GM19193 (cell line): ENCODE measurements around the gene LCNL1.

Source experiments
- POLR2A ChIP-seq: IDR thresholded peaks from 4 replicates; pipeline ENCODE4 v1.6.1; 2011; ENCODE audit not compliant: insufficient read depth, insufficient read length; ENCODE audit errors: extremely low read depth

The LCNL1 gene

DNA sequence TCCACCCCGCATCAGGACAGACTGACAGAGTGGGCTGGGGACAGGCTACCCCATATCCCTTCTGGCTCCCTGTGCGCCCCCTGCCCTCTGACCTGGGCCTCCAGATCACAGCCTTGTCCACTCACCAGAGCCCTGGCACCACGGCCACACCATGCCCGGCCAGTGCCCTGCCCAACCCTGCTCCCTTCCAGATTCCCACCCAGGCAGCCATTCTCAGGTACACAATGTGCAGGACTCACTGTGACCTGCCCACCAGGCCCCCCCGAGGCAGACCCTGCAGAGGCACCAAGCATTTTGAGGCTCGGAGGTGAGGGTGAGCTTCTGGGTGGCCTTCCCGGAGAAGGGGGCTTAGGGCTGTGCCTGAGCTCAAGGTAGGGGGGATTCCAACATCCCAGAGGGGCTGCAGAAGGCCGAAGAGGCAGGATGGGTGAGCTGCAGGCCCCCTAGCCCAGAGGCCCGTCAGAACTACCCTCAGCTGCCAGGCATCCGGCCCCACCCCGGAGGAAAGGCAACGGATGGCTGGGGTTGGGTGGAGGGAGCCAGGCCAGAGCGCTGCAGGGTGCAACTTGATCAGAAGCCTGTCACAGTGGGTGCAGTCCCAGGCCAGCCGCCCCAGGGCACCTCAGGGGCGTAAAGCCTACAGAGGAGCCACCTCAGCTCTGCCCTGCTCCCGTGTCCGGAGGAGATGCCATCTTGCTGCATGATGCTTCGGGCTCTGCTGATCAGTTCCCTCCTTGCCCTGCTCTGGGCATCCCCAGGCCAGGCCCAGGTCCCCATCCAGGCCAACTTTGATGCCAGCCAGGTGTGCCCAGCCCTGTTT is at the start of gene LCNL1:
Gene LCNL1 (plus strand): TSS at position 762 of the 820 bp plus-strand sequence. CDS start 594 bp downstream, outside the sequence.
- no peak for TF ChIP-seq POLR2A

DNA sequence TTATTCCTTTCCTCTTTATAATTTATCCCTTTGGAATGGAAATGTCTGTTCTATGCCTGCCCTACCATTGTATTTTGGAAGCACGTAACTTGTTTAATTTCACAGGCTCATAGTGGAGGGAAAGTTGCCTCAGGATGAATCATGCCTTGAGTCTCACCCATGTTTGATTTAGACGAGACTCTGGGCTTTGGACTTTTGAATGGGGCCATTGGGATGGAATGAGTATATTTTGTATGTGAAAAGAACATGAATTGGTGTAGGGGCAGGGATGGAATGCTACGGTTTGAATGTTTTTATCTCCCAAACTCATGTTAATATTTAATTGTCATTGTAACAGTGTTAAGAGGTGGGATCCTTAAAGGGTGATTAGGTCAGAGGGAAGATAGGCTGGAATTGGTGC is 48.5 kb upstream of the LCNL1 start:
- TF ChIP-seq POLR2A = no peak

DNA sequence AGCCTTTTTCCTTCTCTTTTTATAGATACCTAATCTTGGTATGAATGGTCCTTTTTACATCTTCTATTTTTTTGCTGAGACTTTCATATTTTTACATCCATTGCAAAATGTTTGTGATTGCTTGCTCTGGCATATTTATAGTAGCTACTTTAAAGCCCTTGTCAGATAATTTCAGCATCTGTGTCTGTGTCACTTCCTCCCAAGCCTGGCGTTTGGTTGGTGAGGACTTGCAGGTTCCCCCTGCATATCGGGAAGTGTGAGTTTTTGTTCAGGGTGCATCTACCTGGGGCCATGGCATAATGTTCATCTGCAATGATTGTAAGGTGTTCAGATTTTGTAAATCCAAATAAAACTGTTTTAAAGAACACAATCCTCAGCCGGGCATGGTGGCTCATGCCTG is 47.1 kb upstream of the LCNL1 start:
- TF ChIP-seq POLR2A = no peak

DNA sequence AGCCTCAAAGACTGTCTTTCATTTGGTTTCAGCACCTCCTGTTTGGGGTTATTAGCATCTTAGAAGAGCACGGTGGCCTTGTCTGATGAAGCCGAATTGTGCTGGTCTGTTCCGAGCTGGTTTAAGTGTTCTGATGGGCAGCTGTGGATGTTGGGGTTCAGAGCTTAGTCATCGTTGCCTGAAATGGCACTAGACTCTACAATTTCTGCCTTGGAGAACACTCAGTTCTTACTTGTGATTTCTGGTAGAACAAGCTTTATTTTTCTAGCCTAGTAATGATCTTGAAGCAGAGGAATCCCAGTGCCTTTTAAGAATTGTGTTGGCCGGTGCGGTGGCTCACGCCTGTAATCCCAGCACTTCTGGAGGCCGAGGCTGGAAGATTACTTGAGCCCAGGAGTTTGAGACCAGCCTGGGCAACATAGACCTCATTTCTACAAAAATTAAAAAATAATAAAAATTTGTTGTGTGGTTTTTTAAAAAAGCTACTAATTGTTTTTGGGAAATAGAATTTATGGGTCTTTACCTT is 46.1 kb upstream of the LCNL1 start:
- no peak for TF ChIP-seq POLR2A

DNA sequence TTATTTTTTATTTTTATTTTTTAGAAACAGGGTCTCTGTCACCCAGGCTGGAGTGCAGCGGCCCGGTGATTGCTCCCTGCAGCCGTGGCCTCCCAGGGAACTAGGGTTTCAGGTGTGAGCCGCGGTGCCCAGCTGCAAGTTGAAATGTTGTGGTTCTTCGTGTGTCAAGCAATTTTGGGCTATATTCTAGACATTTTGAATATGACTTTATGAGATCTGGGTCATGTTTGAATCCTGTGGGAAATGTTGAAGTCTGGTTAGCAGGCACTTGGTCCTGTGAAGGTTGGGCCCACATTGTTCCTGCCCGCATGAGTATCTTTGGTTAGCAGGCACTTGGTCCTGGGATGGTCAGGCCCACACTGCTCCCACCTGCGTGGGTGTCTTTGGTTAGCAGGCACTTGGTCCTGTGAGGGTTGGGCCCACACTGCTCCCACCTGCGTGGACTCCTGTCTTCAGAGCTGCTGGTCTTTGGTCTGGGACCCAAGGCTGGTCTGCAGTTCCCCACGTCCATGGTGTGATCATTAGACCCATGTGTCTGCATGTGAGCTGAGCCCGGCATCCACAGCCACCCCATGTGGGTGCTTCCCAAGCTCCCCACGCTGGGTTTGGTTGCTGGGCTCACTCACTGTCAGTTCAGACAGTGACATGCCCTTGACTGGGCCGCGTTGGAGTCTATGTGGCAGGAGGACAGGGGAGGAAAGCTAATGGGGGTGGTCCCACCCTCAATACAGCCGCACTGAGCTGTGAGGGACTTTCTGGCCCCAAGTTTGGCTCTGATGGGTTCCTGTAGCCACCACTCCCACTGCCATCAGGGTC is 45.4 kb upstream of the LCNL1 start:
- TF ChIP-seq POLR2A = no peak

DNA sequence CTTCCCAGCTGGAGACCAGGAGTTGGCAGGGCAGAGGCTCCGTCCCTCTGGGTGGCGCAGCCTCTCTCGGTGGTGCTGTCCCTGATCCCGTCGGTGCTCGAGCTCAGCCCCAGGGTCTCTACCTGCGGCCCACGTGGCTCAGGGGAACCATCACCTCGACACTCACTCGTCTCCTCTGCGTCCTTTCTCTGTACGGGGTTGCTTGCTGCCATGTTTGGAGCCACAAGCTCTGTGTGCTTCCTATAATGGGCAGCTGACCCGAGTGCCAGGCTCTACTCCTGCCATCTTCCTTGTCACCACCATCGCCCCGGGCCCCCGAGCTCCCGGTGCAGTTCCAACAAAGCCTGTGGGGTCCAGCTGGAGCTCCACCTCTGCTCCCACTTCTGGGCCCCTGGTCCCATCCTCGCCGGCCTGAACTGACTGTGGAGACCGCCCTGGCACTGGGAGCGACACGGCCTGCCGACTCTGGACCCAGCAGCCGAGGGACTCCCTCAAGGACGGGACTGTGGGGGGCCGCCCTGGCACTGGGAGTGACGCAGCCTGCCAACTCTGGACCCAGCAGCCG is 43.3 kb upstream of the LCNL1 start:
- no peak for TF ChIP-seq POLR2A

DNA sequence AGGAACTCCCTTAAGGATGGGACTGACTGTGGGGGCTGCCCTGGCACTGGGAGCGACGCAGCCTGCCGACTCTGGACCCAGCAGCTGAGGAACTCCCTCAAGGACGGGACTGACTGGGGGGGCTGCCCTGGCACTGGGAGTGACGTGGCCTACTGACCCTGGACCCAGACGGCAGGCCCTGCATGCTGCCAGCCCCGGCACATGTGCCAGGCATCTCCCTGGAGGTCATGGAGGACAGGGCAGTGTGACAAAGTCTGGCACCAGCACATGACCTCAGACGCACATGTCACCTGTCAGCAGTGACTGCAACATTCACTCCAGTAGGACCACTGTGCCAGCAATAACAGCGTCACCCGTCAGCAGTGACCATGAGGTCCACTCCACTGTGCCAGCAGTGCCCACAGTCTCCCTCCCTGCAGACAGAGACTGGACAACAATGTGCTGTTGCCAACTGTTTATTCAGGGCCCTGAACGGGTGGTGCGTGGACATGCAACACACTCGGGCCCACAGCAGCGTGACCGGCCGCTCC is 42.7 kb upstream of the LCNL1 start:
- TF ChIP-seq POLR2A = no peak

DNA sequence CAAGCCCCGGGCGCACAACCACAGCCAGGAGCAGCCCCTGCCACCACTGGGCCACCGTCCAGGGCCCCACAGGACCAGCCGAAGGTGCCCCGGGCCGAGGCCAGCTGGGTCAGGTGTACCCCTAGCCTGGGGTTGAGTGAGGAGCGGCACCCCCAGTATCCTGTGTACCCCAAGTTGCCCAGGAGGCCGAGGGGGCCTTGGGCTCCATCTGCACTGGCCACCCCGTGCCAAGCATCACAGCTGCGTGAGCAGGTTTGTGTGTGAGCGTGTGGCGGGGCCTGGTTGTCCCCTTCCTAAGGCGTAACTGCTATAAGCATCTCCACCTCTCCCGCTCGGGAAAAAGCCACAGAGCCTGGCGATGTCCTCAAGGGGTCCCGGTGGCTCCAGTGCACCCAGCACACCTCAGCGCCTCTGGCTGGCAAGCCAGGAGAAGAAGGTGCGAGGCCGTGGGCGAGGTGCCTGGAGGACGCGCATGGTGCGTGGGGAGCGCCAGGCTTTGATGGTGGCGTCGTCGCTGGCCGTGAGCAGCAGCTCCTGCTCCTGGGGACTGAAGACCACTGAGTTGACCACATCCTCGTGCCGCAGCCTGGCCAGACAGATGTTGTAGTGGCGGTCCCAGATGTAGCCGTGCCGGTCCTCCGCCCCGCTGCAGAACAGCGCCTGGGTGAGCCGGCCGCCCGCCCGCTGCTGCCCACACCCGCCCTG is 42.1 kb upstream of the LCNL1 start:
- TF ChIP-seq POLR2A = no peak

DNA sequence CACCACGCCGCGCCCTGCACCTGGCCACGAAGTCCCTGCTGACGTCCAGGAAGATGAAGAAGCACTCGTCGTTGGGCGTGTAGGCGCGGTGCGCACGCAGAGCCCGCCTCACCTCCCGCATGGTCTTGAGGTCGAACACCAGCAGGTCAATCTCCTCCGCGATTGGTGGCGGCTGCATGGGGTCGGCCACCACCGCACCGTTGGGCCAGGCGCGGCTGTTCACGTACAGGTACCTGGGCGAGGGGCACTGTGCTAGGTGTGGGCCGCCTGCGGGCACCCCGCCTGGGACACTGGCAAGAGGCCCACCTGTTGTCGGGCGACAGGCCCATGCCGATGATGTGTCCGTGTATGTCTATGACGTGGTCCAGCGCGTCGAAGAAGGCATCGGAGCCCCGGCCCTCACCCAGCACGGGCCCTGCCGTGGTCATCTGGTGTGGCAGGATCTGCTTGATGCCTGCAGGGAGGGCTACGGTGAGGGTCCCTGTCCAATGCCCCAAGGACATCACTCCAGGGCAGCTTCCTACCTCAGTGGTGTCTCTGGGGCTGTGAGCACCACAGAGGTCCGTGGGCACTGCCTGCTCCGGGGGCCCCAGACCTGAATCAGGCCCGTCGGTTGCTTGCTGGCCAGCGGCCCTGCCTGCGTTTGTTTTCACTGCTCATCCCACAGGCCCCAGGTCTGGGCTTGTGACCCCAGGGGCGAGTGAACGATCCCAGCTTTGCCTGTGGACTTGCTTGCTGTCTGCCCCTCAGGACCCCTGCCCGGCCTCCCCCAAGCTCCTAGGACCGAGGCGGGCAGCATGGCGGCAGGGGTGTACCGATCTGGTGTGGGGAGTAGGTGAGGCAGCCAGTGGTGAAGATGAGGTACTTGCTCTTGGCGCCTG is 41.3 kb upstream of the LCNL1 start:
- no peak for TF ChIP-seq POLR2A

DNA sequence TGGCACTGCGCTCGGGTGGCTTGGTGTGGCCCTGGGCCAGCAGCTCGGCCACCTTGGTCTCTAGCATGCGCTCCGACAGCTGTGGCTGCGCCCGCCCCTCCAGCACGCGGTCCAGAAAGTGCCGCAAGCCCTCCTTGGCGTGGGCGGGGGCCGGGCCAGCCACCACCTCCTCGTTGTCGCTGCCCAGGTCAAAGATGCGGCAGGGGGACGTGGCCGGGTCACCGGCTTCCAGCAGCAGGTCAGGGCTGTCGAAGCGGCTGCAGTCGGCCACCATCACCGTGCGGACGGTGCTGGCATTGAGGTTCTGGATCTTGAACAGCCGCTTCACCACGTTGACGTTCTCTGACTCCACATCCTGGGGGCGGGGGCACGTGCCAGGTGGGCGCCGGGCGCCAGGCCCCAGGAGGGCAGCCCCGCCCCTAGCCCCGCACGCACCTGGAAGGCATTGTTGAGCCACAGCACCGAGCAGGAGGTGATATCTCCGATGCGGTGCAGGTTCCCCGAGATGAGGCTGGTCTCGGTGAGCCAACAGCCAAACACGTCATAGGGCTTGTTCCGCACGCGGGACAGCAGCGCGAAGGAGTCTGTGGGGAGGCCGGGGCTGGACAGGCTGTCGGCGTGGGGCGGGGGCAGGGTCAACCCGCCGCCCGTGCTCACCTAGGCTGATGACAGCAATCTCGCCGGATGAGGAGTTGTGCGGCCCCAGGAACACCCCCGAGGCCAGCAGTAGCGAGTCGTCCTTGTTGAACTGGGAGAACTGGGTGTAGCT is 40.5 kb upstream of the LCNL1 start:
- TF ChIP-seq POLR2A = no peak

DNA sequence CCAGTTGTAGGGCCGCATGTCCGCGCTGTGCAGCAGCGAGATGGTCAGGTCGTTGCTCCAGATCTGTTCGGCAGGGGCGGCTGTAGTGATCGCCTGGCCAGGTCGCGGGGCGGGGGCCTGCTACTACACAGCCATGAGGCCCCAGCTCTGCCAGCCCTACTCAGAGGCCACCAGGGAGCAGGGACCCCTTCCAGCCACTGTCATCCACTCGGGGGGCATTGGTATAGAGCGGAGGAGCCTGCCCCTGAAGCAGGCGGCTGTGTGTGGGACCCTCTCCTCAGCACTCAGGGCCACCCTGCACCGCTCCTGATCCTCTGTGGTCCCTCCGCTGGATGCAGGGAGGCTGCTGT is 39.9 kb upstream of the LCNL1 start:
- no peak for TF ChIP-seq POLR2A

DNA sequence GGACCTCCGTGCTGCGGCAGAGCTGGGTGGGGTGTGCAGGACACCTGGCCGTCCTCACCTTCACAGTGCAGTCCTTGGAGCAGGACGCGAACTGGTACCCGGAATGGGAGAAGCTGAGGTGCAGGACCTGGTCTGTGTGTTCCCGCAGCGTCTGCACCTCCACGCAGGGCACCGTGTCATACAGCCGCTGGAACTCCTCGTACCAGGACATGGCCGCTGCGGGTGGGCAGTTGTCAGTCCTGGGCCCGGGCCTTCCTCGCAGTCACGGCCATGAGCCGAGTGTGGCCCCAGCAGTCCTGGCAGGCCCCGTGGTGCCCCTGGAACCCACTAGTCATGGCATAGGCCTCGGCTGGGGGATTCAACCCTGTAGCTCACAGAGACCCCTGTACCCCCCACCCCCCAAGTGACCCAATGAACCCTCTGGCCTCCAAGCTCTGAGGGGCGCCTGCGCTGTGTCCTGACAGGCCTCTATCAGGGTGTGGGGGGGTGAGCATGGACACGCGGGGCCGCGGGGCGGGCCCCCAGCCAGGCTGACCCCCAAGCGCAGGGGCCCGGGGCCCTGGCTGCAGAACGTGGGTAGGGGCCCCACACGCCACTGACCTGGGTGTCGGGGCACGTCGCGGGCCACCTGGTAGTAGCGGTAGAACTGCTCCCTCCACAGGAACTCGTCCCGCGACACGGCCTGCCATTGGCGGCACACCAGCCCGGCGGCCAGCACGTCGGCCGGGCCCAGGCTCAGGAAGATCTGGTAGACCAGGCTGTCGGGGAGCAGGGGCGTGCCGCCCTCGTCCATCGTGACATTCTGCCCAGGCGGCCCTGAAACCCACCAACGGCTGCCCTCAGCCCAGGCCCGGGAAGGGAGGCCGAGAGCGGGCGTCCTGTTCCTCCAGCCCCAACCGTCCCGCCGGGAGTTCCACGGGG is 39.2 kb upstream of the LCNL1 start:
- no peak for TF ChIP-seq POLR2A

DNA sequence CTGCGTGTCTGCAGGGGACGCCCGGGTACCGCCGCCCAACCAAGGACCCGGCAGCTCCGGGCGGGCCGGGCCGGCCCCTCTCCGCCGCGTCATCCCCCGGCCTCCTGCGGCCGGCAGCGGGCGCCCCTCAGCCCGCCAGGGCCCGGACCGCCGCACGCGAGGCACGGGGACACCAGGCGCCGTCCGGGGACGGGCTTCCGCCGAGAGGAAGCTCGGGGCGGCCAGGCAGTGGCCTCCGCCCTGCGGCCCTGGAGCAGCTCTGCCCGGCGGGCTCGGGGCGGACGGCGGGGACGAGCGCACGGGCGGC is 38.6 kb upstream of the LCNL1 start:
- TF ChIP-seq POLR2A = no peak
